Mesothelial cell of epicardium (in vitro differentiated cells): ENCODE results near the gene BMERB1. TPM values are rescaled to one million over a fixed set of nuclear protein-coding genes. Genes with fewer than 3 reads are reported as not detected.

ENCODE experiments used
- DNase-seq, 2 experiments: peaks; one replicate each; pipeline ENCODE4 v3.0.0; 2021; ENCODE audit warnings: low spot score in 2 of 2; ENCODE audit not compliant: unreplicated experiment in 2 of 2
- H3K27ac Mint-ChIP-seq: 2 replicates; pipeline ENCODE4 v1.8.0; 2021; ENCODE audit warnings: mixed read lengths
- H3K27me3 Mint-ChIP-seq: 2 replicates; pipeline ENCODE4 v1.8.0; 2021; ENCODE audit warnings: low read depth, mixed read lengths
- H3K36me3 Mint-ChIP-seq: 2 replicates; pipeline ENCODE4 v1.8.0; 2021; ENCODE audit warnings: mixed read lengths
- H3K4me1 Mint-ChIP-seq: 2 replicates; pipeline ENCODE4 v1.8.0; 2021; ENCODE audit warnings: mixed read lengths
- H3K4me3 Mint-ChIP-seq: 2 replicates; pipeline ENCODE4 v1.8.0; 2021; ENCODE audit warnings: mild to moderate bottlenecking, moderate library complexity, mixed read lengths
- H3K9me3 Mint-ChIP-seq: 2 replicates; pipeline ENCODE4 v1.8.0; 2021; ENCODE audit warnings: mixed read lengths
- CTCF ChIP-seq: fragments of 200-600 bp; sonication (generic); IDR thresholded peaks from one replicate; pipeline ENCODE4 v1.5.0; 2021; ENCODE audit warnings: antibody characterized with exemption; ENCODE audit not compliant: unreplicated experiment
- total RNA-seq: library from RNA; stranded (reverse); gene quantifications from 3 replicates; pipeline ENCODE4 v1.2.1, GENCODE V29; 2021

Gene BMERB1
- total RNA-seq, 1 donor from 2014 or later, result 3.9 TPM

- Mint-ChIP-seq H3K4me1 (no peaks in the 10 kb centered on the region), H3K27ac (no peak overlapping the region), H3K27me3 (peaks cover 4% of the 10 kb centered on the region)
Measured at GRCh38 chr16:15482068-15482747, 47.8 kb downstream of the BMERB1 start.

GRCh38 chr16:15482748-15483298, 48.4 kb downstream of the BMERB1 start:
- Mint-ChIP-seq H3K27ac (no peak overlapping the region), H3K36me3 (no peaks in the 10 kb centered on the region), H3K4me3 (no peak overlapping the region), H3K9me3 (no peaks in the 10 kb centered on the region), H3K27me3 (peaks cover 2% of the 10 kb centered on the region), H3K4me1 (no peaks in the 10 kb centered on the region)
- no peak for DNase-seq
- no peak for TF ChIP-seq CTCF

More at GRCh38 chr16:15482068-15482747, 47.8 kb downstream of the BMERB1 start:
- DNase-seq, result no peak
- Mint-ChIP-seq H3K9me3 (no peaks in the 10 kb centered on the region), H3K36me3 (no peaks in the 10 kb centered on the region), H3K4me3 (no peak overlapping the region)
- TF ChIP-seq CTCF, result no peak

- H3K36me3 Mint-ChIP-seq, result no peaks in the 10 kb centered on the region
- TF ChIP-seq CTCF, result no peak
- H3K4me1 Mint-ChIP-seq, result no peaks in the 10 kb centered on the region
- H3K27me3 Mint-ChIP-seq, result peaks cover 2% of the 10 kb centered on the region
- H3K9me3 Mint-ChIP-seq, result no peaks in the 10 kb centered on the region
- DNase-seq, result no peak
- H3K4me3 Mint-ChIP-seq, result no peak overlapping the region
- H3K27ac Mint-ChIP-seq, result no peak overlapping the region
Measured at GRCh38 chr16:15483857-15484256, 49.5 kb downstream of the BMERB1 start.

GRCh38 chr16:15484662-15485061, 50.3 kb downstream of the BMERB1 start:
- Mint-ChIP-seq H3K27ac (no peak overlapping the region), H3K4me3 (no peak overlapping the region), H3K36me3 (no peaks in the 10 kb centered on the region), H3K9me3 (no peaks in the 10 kb centered on the region), H3K4me1 (no peaks in the 10 kb centered on the region), H3K27me3 (peaks cover 2% of the 10 kb centered on the region)
- DNase-seq, result no peak
- TF ChIP-seq CTCF, result no peak

DNA sequence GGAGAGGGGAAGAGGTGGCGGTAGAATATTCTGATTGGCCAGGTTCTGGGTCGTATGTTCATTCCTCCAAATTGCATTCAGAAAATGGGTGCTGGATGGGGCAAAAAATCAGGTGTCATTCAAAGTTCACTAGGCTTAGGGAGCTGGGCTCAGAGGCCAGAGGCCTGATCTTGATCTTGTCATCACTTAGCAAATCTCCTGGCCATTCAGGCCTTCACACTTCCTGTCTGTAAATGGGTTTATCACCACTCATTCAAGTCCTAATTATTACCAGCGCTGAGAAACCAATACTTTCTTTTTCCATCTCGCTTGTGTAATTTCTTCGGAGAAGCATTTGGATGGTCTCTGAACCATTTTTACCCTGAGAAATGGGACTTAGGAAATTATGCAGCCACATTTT, 50.8 kb downstream of the BMERB1 start:
- DNase-seq, result no peak
- Mint-ChIP-seq H3K4me3 (no peak overlapping the region), H3K27me3 (peaks cover 2% of the 10 kb centered on the region), H3K27ac (no peak overlapping the region), H3K36me3 (no peaks in the 10 kb centered on the region), H3K9me3 (no peaks in the 10 kb centered on the region), H3K4me1 (no peaks in the 10 kb centered on the region)
- TF ChIP-seq CTCF, result no peak
